GM21825 (cell line): Measurements from ENCODE around the gene RYK.

Experiments used
- ATAC-seq: cut with Tn5 transposase; IDR thresholded peaks from one replicate; pipeline ENCODE4 v1.9.1; 2021; ENCODE audit warnings: mild to moderate bottlenecking, moderate library complexity; ENCODE audit not compliant: unreplicated experiment

Gene RYK

DNA sequence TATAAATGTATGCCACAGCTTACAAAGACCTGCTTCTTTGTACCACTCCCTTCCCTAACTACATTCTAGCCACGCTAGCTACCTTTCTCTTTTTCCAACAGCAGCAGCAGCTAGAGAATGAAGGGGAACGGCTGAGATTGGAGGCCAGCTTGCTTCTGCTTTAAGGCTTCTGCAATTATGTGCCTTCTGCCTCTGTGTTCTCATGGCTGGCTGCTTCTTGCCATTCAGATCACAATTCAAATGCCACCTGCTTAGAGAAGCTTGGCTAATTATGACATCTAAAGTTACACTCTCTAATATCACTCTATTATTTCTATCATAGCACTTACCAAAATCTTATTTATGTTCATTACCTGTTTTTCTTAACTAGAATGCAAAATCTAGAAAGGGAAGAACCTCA is 95.2 kb downstream of the RYK start:
- ATAC-seq: no peak

DNA sequence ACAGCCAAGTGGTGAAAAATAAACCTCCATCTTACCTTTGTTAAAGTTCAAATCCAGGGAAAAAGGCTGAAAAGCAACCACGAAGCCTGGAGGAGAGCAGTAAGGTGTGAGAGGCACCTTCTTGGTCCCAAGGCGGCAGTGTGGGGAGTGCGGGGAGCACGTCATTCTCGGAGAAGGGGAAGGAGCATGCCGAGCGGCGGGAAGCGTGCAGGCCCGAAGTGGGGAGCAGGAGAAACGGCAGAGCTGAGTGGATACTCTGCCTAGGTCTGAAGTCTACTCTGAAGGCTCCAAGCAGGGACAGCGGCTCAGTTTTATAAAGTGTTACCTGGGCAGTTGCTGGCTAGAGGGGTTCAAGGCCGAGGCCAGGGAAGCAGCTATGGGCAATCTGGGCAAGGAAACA is 96.9 kb downstream of the RYK start:
- ATAC-seq: no peak

DNA sequence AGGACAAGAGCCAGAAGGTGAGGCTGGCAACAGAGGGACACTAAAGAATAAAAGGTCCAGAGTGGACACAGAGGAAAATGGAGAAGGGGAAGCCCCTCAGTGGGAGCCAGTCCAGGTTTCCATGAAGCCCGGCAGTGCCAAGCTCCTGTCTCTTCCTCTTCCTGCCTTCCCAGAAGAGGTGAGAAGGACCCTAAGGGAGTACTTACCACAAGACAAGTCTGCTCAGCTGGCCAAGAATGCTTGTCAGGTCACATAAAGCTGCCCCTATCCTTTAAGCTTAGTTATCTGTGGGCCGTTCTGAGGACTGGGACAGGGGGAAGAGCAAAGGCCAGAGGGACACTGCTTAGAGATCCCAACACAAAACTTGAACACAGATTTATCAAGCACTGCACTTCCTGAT is 100.2 kb downstream of the RYK start:
- ATAC-seq: no peak

- ATAC-seq: no peak
Measured at GRCh38 chr3:134149286-134149685, 101.4 kb downstream of the RYK start.

GRCh38 chr3:134148534-134148933 is 102.1 kb downstream of the RYK start:
- no peak for ATAC-seq

- ATAC-seq: no peak
Measured at GRCh38 chr3:134147411-134147810, 103.2 kb downstream of the RYK start.

DNA sequence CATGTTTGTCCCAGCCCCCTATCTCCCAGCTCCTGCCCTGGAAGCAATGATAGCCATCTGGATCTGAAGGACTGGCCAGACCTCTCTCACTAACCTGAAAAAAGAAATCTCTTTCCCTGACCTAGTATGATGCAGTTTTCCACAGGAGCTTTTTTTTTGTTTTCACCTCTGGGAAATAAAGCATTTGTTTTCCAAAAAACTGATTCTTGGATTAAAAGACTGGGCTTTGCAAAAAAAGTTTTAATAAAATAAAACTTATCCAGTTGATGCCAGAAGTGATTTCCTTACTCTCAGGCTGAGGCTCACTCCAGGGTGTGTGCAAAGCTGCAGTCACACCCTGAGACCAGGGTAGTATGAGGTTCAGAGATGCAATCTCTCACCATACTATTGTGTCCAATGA is 104.0 kb downstream of the RYK start:
- no peak for ATAC-seq

GRCh38 chr3:134145183-134145582 is 105.5 kb downstream of the RYK start:
- ATAC-seq: no peak

- no peak for ATAC-seq
Measured at GRCh38 chr3:134144694-134145093, 106.0 kb downstream of the RYK start.

- ATAC-seq: no peak
Measured at GRCh38 chr3:134143828-134144401, 106.7 kb downstream of the RYK start.

- ATAC-seq: no peak
Measured at GRCh38 chr3:134136604-134137003, 114.1 kb downstream of the RYK start.

DNA sequence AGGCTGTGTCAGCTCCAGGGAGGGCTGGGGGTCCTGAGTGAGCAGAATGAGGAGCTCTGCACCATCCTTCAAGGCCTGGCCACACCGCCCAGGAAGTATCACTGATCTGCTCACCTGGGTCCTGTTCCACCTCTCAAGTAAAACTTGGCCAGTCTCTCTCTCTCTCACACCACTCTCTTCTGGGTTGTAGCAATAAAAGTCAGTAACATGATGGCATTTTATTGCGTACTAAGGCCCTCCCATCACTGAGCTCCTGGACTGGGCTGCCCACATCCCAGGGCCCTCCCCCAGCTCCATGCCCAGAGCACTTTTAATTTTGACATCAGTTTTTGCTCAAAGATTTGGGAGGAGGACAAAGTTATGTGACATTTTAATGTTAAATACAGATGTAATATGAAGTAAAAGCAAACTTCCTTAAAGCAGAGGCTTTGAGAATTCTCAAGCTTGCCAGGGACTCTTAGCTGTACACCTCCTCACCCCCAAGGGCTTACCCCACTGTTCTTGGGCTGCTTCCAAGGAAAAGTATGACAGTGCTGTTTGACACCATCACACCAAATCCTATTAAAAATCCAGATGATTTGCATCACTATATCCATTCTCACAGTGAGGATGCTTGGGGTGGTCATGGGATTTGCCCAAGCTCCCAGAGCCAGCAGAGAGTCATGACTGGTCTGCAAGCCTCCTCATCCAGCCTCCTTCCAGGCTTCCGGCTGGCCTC is 115.8 kb downstream of the RYK start:
- no peak for ATAC-seq

DNA sequence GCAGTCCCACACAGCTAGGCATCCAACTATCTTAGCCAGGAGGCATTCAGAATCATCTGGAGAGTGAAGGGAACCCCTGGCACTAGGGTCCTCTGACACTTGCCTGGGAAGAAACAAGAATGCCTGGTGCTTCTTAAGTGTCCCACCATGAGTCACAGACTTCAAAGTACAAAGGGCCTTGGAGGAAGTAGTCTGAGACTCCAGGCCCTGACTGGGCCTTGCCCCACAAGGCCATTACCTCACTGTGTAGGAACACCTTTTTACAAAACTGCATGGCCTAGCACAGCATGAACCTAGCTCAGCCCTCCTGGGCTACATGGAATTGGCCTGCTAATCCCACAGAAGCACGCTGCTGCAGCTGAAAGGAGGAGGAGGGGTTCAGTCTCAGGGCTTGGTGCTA is 116.4 kb downstream of the RYK start:
- no peak for ATAC-seq

GRCh38 chr3:134132961-134133360 is 117.7 kb downstream of the RYK start:
- no peak for ATAC-seq

DNA sequence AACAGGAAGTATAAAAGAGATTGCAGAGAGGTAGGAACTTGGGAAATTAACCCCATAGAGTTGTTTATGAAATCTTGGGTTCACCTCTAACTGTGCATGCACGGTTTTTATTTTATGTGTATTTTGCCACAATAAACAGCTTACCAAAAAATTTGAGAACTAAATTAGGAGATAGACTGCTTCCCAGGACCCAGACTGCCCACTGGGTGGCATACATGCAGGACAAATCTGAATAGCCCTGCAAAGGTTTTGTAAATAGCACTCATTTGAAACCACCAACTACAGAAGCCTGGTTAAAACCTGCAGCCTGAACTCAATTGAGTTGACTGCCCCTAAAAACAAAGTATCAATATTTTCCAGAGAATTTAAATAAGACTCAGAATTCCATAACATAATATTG is 124.5 kb downstream of the RYK start:
- ATAC-seq: no peak

DNA sequence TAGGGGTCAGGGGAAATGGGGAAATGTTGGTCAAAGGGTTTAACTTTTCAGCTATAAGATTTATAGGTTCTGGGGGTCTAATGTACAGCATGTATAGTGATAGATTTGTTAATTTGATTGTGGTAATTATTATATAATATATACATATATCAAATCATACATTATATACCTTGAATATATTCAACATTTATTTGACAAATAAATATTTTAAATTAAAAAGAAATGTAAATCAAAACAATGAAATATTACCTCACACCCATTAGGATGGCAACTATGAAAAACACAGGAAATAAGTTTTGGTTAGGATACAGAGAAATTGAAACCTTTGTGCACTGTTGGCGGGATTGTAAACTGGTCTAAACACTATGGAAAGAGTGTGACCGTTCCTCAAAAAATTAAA is 135.9 kb downstream of the RYK start:
- ATAC-seq: no peak

- no peak for ATAC-seq
Measured at GRCh38 chr3:134111616-134112015, 139.0 kb downstream of the RYK start.

DNA sequence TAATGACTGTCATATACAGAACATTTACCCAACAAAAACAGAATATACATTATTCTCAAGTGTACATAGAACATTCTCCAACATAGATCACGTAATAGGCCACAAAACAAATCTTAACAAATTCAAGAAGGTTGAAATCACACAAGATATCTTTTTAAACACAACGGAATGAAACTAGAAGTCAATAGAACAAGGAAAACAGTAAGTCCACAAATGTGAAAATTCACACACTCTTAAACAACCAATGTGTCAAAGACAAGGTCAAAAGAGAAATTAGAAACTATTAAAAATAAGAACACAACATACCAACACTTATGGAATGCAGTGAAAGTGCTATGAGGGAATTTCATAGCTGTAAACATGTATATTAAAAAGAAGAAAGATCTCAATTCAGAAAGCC is 139.7 kb downstream of the RYK start:
- ATAC-seq: no peak
